ENCODE results near the gene DCBLD1.
"Not testable (repeated sequence)": the region's sequence is repeated elsewhere in the genome, so short reads cannot be mapped to it uniquely, and the experiment has no call there.

The DCBLD1 gene

GRCh38 chr6:117451671-117452070 is 30.8 kb upstream of the DCBLD1 start:
- Histone ChIP-seq H3K4me1 (ENCODE audit: control insufficient read depth, insufficient read depth, low read length, poor library complexity, severe bottlenecking) (no peaks in the 10 kb centered on the region), H3K36me3 (ENCODE audit: control insufficient read depth, insufficient read depth, low read length) (no peaks in the 10 kb centered on the region), H3K27me3 (replicated peaks; ENCODE audit: control insufficient read depth, insufficient read depth, low read length, poor library complexity, severe bottlenecking) (peaks cover 9% of the 10 kb centered on the region), H3K4me3 (ENCODE audit: insufficient read depth, low read depth, low read length, poor library complexity, severe bottlenecking) (no peak overlapping the region), H3K9me3 (ENCODE audit: control insufficient read depth, low read length) (no peaks in the 10 kb centered on the region), H3K27ac (ENCODE audit: insufficient read depth, low read length, poor library complexity, severe bottlenecking) (no peak overlapping the region)
- DNase-seq: no peak

DNA sequence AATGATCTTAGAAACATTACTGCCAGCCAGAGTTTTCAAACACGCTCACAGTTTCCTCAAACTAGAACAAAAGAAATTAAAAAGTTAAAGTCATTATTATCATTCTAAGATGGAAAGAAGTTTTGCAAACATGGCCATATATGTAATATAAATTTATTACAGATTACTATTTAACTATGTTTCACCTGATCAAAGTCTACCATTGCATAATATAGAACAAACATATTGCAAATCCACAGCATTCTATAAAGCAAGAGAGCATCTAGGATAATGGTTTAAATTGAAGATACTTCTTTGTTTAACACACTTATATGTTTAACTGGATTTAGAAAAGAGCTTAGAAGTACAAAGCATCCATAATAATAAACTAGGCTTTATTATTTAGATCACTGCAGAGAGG is 26.2 kb upstream of the DCBLD1 start:
- DNase-seq: no peak
- Histone ChIP-seq H3K36me3 (ENCODE audit: control insufficient read depth, insufficient read depth, low read length) (no peaks in the 10 kb centered on the region), H3K27me3 (replicated peaks; ENCODE audit: control insufficient read depth, insufficient read depth, low read length, poor library complexity, severe bottlenecking) (no peaks in the 10 kb centered on the region), H3K4me3 (ENCODE audit: insufficient read depth, low read depth, low read length, poor library complexity, severe bottlenecking) (no peak overlapping the region), H3K4me1 (ENCODE audit: control insufficient read depth, insufficient read depth, low read length, poor library complexity, severe bottlenecking) (no peaks in the 10 kb centered on the region), H3K9me3 (ENCODE audit: control insufficient read depth, low read length) (no peaks in the 10 kb centered on the region), H3K27ac (ENCODE audit: insufficient read depth, low read length, poor library complexity, severe bottlenecking) (no peak overlapping the region)

GRCh38 chr6:117456998-117457397 is 25.5 kb upstream of the DCBLD1 start:
- no peak overlapping the region for H3K4me3 ChIP-seq (ENCODE audit: insufficient read depth, low read depth, low read length, poor library complexity, severe bottlenecking)
- H3K27me3 ChIP-seq (replicated peaks; ENCODE audit: control insufficient read depth, insufficient read depth, low read length, poor library complexity, severe bottlenecking): no peaks in the 10 kb centered on the region
- H3K27ac ChIP-seq (ENCODE audit: insufficient read depth, low read length, poor library complexity, severe bottlenecking): no peak overlapping the region
- no peaks in the 10 kb centered on the region for H3K9me3 ChIP-seq (ENCODE audit: control insufficient read depth, low read length)
- no peaks in the 10 kb centered on the region for H3K36me3 ChIP-seq (ENCODE audit: control insufficient read depth, insufficient read depth, low read length)
- DNase-seq: no peak
- no peaks in the 10 kb centered on the region for H3K4me1 ChIP-seq (ENCODE audit: control insufficient read depth, insufficient read depth, low read length, poor library complexity, severe bottlenecking)

GRCh38 chr6:117459204-117459944 is 23.1 kb upstream of the DCBLD1 start:
- no peaks in the 10 kb centered on the region for H3K36me3 ChIP-seq (ENCODE audit: control insufficient read depth, insufficient read depth, low read length)
- H3K27ac ChIP-seq (ENCODE audit: insufficient read depth, low read length, poor library complexity, severe bottlenecking): no peak overlapping the region
- no peak for DNase-seq
- H3K9me3 ChIP-seq (ENCODE audit: control insufficient read depth, low read length): no peaks in the 10 kb centered on the region
- no peaks in the 10 kb centered on the region for H3K4me1 ChIP-seq (ENCODE audit: control insufficient read depth, insufficient read depth, low read length, poor library complexity, severe bottlenecking)
- no peak overlapping the region for H3K4me3 ChIP-seq (ENCODE audit: insufficient read depth, low read depth, low read length, poor library complexity, severe bottlenecking)
- no peaks in the 10 kb centered on the region for H3K27me3 ChIP-seq (replicated peaks; ENCODE audit: control insufficient read depth, insufficient read depth, low read length, poor library complexity, severe bottlenecking)

DNA sequence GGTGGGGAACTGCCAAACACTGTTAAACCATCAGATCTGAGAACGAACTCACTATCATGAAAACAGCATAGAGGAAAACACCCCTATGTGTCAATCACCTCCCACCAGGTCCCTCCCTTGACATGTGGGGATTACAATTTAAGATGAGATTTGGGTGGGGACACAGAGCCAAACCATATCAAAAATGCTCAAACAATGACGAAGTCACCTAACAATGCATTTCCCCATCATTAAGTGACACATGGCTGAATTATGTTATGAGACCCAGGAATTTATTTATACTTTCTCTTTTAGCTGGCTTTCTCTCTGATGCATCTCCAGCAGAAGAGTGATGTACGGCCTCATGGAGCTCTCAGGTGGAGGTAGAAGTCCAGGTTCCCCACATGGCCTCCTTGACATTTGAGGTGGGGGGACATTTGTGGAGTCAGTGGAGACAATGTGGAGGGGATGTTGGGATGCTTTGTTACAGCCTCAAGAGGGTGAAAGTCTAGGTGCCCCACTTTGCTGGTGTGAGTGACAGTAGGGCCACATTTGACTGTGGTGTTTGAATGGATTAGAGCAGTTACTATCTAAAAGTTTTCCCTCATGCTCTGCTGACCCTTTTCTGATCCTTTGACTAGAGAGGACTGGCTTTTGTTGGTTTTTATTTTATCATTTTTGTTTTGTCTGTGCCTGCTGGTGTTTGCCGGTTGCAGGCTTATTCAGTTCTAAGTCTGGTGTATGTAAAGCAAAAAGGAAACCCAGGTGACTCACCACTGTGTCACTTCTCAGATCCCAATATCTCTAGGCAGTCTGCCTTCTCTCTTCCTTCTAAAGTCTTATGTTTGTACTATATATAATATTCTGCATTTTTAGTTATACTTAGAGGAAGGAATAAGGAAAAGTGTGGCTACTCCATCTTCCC is 18.5 kb upstream of the DCBLD1 start:
- H3K27me3 ChIP-seq (replicated peaks; ENCODE audit: control insufficient read depth, insufficient read depth, low read length, poor library complexity, severe bottlenecking): no peaks in the 10 kb centered on the region
- H3K36me3 ChIP-seq (ENCODE audit: control insufficient read depth, insufficient read depth, low read length): no peaks in the 10 kb centered on the region
- H3K9me3 ChIP-seq (ENCODE audit: control insufficient read depth, low read length): no peaks in the 10 kb centered on the region
- no peaks in the 10 kb centered on the region for H3K4me1 ChIP-seq (ENCODE audit: control insufficient read depth, insufficient read depth, low read length, poor library complexity, severe bottlenecking)
- DNase-seq: no peak
- H3K4me3 ChIP-seq (ENCODE audit: insufficient read depth, low read depth, low read length, poor library complexity, severe bottlenecking): no peak overlapping the region
- H3K27ac ChIP-seq (ENCODE audit: insufficient read depth, low read length, poor library complexity, severe bottlenecking): no peak overlapping the region

DNA sequence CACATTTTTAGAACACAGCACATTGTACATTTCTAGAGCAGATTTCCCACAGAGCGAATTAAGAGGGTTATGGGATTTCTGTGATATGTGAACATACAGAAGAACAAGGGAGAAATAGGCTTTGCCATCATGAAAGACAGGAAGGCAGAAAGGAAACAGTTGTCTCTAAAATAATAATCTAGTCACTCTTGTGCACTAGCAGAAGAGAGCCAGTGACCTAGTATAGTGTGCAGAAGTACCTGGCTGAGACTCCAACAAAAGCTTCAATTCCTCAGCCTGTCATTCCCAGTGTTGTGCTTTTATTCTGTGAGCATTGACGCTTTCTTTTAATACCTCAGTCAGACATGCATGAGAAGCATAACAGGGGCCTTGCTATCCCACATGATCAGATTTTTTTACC is 17.8 kb upstream of the DCBLD1 start:
- Histone ChIP-seq H3K36me3 (ENCODE audit: control insufficient read depth, insufficient read depth, low read length) (no peaks in the 10 kb centered on the region), H3K4me3 (ENCODE audit: insufficient read depth, low read depth, low read length, poor library complexity, severe bottlenecking) (no peak overlapping the region), H3K27me3 (replicated peaks; ENCODE audit: control insufficient read depth, insufficient read depth, low read length, poor library complexity, severe bottlenecking) (no peaks in the 10 kb centered on the region), H3K27ac (ENCODE audit: insufficient read depth, low read length, poor library complexity, severe bottlenecking) (no peak overlapping the region), H3K9me3 (ENCODE audit: control insufficient read depth, low read length) (no peaks in the 10 kb centered on the region), H3K4me1 (ENCODE audit: control insufficient read depth, insufficient read depth, low read length, poor library complexity, severe bottlenecking) (no peaks in the 10 kb centered on the region)
- DNase-seq: no peak

DNA sequence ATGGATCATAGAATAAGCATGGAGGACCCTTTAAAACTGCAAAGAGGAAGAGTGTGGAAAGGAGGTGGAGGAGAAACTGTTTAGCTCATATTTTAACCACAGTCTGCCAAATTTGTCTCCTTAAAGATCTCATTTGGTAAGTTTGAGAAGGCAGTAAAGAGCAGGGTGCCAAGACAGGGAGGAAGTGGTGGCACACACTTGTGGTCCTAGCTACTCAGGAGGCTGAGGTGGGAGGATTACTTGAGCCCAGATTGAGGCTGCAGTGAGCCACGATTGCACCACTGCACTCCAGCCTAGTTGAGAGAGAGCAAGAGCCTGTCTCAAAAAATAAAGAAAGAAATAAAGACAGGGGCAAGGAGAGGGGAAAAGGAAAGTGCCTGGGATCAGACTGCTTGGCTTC is 16.8 kb upstream of the DCBLD1 start:
- DNase-seq: no peak
- no peaks in the 10 kb centered on the region for H3K9me3 ChIP-seq (ENCODE audit: control insufficient read depth, low read length)
- no peak overlapping the region for H3K27ac ChIP-seq (ENCODE audit: insufficient read depth, low read length, poor library complexity, severe bottlenecking)
- H3K4me1 ChIP-seq (ENCODE audit: control insufficient read depth, insufficient read depth, low read length, poor library complexity, severe bottlenecking): no peaks in the 10 kb centered on the region
- no peak overlapping the region for H3K4me3 ChIP-seq (ENCODE audit: insufficient read depth, low read depth, low read length, poor library complexity, severe bottlenecking)
- no peaks in the 10 kb centered on the region for H3K27me3 ChIP-seq (replicated peaks; ENCODE audit: control insufficient read depth, insufficient read depth, low read length, poor library complexity, severe bottlenecking)
- H3K36me3 ChIP-seq (ENCODE audit: control insufficient read depth, insufficient read depth, low read length): no peaks in the 10 kb centered on the region

GRCh38 chr6:117467876-117468275 is 14.6 kb upstream of the DCBLD1 start:
- Histone ChIP-seq H3K36me3 (ENCODE audit: control insufficient read depth, insufficient read depth, low read length) (no peaks in the 10 kb centered on the region), H3K27me3 (replicated peaks; ENCODE audit: control insufficient read depth, insufficient read depth, low read length, poor library complexity, severe bottlenecking) (no peaks in the 10 kb centered on the region), H3K4me3 (ENCODE audit: insufficient read depth, low read depth, low read length, poor library complexity, severe bottlenecking) (no peak overlapping the region), H3K4me1 (ENCODE audit: control insufficient read depth, insufficient read depth, low read length, poor library complexity, severe bottlenecking) (no peaks in the 10 kb centered on the region), H3K27ac (ENCODE audit: insufficient read depth, low read length, poor library complexity, severe bottlenecking) (no peak overlapping the region), H3K9me3 (ENCODE audit: control insufficient read depth, low read length) (no peaks in the 10 kb centered on the region)
- DNase-seq: no peak

- H3K27me3 ChIP-seq (replicated peaks; ENCODE audit: control insufficient read depth, insufficient read depth, low read length, poor library complexity, severe bottlenecking); H3K27ac ChIP-seq (ENCODE audit: insufficient read depth, low read length, poor library complexity, severe bottlenecking); H3K4me3 ChIP-seq (ENCODE audit: insufficient read depth, low read depth, low read length, poor library complexity, severe bottlenecking); H3K4me1 ChIP-seq (ENCODE audit: control insufficient read depth, insufficient read depth, low read length, poor library complexity, severe bottlenecking); H3K9me3 ChIP-seq (ENCODE audit: control insufficient read depth, low read length); DNase-seq; H3K36me3 ChIP-seq (ENCODE audit: control insufficient read depth, insufficient read depth, low read length): not testable (repeated sequence)
Observed at GRCh38 chr6:117468527-117468926, 13.9 kb upstream of the DCBLD1 start.

- Histone ChIP-seq H3K36me3 (ENCODE audit: control insufficient read depth, insufficient read depth, low read length) (no peaks in the 10 kb centered on the region), H3K4me1 (ENCODE audit: control insufficient read depth, insufficient read depth, low read length, poor library complexity, severe bottlenecking) (no peaks in the 10 kb centered on the region), H3K9me3 (ENCODE audit: control insufficient read depth, low read length) (no peaks in the 10 kb centered on the region), H3K27me3 (replicated peaks; ENCODE audit: control insufficient read depth, insufficient read depth, low read length, poor library complexity, severe bottlenecking) (no peaks in the 10 kb centered on the region), H3K4me3 (ENCODE audit: insufficient read depth, low read depth, low read length, poor library complexity, severe bottlenecking) (no peak overlapping the region), H3K27ac (ENCODE audit: insufficient read depth, low read length, poor library complexity, severe bottlenecking) (no peak overlapping the region)
- no peak for DNase-seq
Observed at GRCh38 chr6:117469356-117469755, 13.1 kb upstream of the DCBLD1 start.
